Activated CD4-positive, alpha-beta memory T cell treated with anti-CD3 and anti-CD28 coated beads for 36 hours (primary cell): ENCODE data around the gene KCNA10. TPM values are rescaled to one million over a fixed set of nuclear protein-coding genes. Genes with fewer than 3 reads are reported as not detected.

Experiments used
- CTCF ChIA-PET: fragments of 350-600 bp; sonication (Branson Sonifier 250); formaldehyde crosslinking; loops from one replicate; lab custom pipeline; 2021; ENCODE audit warnings: antibody characterized with exemption, inconsistent platforms; lab: Charles Lee
- POLR2A ChIA-PET: fragments of 350-600 bp; sonication (Branson Sonifier 250); formaldehyde crosslinking; loops from one replicate; lab custom pipeline; 2021; ENCODE audit warnings: antibody characterized with exemption; lab: Charles Lee
- DNase-seq: peaks from one replicate; pipeline ENCODE4 v3.0.0-alpha.2; 2020
- H3K27ac Mint-ChIP-seq: one replicate; pipeline ENCODE4 v1.8.0; 2021; ENCODE audit warnings: mixed read lengths
- H3K27me3 Mint-ChIP-seq: one replicate; pipeline ENCODE4 v1.8.0; 2021; ENCODE audit warnings: mixed read lengths
- H3K36me3 Mint-ChIP-seq: one replicate; pipeline ENCODE4 v1.8.0; 2021; ENCODE audit warnings: mixed read lengths
- H3K4me1 Mint-ChIP-seq: one replicate; pipeline ENCODE4 v1.8.0; 2021; ENCODE audit warnings: low read depth, mixed read lengths
- H3K4me3 Mint-ChIP-seq: one replicate; pipeline ENCODE4 v1.8.0; 2021; ENCODE audit warnings: mild to moderate bottlenecking, mixed read lengths
- H3K9me3 Mint-ChIP-seq: one replicate; pipeline ENCODE4 v1.8.0; 2021; ENCODE audit warnings: mixed read lengths
- intact Hi-C: fragments of 100-400 bp; cut with micrococcal nuclease; formaldehyde crosslinking; loops from one replicate; pipeline ENCODE4 v1.15.1; 2023
- total RNA-seq, 2 experiments: library from RNA; stranded (reverse); gene quantifications; one replicate each; pipeline ENCODE4 v1.2.3, GENCODE V29; 2021

The KCNA10 gene
- total RNA-seq, 2 experiments from 2014 or later = not detected

DNA sequence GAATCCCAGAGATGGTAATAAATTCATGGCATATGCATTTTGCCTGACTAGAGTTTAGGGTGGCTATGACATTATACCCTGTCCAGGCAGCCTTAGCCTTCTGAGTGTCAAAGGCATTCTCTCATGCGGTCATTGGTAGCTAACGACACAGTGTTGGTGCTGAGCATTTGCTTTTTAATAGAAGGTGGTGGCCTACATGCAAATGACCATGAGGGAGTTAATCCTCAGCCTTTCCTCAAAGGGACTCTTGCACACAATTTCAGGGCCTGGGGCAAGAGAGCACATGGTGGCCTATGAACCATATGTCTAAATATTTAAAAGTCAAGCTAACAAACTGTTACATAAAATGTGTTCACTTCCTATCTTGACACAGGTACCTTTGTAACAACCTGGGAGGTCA lies 30.9 kb upstream of the KCNA10 start:
- POLR2A ChIA-PET = no interaction called here
- Mint-ChIP-seq H3K27me3 (peaks cover 23% of the 10 kb centered on the region), H3K27ac (no peak overlapping the region), H3K4me1 (no peaks in the 10 kb centered on the region), H3K9me3 (no peaks in the 10 kb centered on the region), H3K36me3 (no peaks in the 10 kb centered on the region), H3K4me3 (no peak overlapping the region)
- intact Hi-C loops = loop anchor here (10.0 kb wide), 1 partner anchor 235 kb away; no protein-coding TSS in a partner anchor
- CTCF ChIA-PET = interaction anchor here (1.2 to 2.3 kb wide), 2 partner anchors 9 to 70 kb away, joined by 3 to 5 read pairs; no protein-coding TSS in a partner anchor
- no peak for DNase-seq

DNA sequence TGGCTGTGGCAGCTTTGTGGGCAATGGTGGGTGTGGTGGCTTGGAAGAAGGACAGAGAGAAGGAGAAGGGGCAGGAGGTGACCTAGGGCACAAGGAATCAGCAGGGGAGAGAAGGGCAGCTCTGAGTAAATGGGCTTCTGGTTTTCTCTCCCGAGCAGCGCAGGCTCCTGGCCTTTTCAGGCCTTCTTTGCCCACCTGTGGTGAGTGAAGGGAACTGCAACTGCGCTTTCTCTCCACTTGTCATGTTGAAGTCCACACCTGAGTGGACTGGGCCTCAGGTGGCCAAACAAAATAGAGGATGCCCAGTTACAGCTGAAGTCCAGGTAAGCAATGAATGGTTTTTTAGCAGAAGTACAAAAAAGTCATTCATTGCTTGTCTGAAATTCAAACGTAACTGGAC lies 29.4 kb upstream of the KCNA10 start:
- Mint-ChIP-seq H3K4me1 (no peaks in the 10 kb centered on the region), H3K36me3 (no peaks in the 10 kb centered on the region), H3K9me3 (no peaks in the 10 kb centered on the region), H3K27me3 (peaks cover 14% of the 10 kb centered on the region), H3K27ac (no peak overlapping the region), H3K4me3 (no peak overlapping the region)
- ChIA-PET POLR2A (no interaction called here), CTCF (interaction anchor here (1.4 to 2.3 kb wide), 2 partner anchors 10 to 71 kb away, joined by 4 to 5 read pairs; no protein-coding TSS in a partner anchor)
- intact Hi-C loops = no loop called here
- no peak for DNase-seq

DNA sequence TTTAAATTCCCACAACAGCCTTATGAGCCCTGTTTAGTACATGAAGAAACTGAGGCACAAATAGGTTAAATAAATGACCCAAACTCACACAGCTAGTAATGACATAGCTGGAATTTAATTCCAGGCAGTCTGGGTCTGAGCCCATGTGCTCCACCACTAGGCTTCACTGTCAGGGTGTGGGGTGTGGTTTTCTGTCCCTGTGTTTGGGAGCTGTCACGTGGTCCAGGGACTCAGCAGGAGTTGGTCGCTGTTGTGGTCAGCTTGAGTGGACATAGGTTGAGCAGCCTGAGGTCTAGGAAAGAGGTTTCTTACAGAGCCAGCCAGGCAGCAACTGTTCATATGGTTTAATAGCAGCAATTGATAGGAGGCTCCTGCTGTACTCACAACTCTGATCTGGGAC lies 28.0 kb upstream of the KCNA10 start:
- no peaks in the 10 kb centered on the region for H3K36me3 Mint-ChIP-seq
- intact Hi-C loops = no loop called here
- no peak overlapping the region for H3K4me3 Mint-ChIP-seq
- ChIA-PET POLR2A (no interaction called here), CTCF (no interaction called here)
- no peaks in the 10 kb centered on the region for H3K9me3 Mint-ChIP-seq
- no peak for DNase-seq
- H3K27ac Mint-ChIP-seq = no peak overlapping the region
- H3K4me1 Mint-ChIP-seq = no peaks in the 10 kb centered on the region
- H3K27me3 Mint-ChIP-seq = peaks cover 7% of the 10 kb centered on the region

DNA sequence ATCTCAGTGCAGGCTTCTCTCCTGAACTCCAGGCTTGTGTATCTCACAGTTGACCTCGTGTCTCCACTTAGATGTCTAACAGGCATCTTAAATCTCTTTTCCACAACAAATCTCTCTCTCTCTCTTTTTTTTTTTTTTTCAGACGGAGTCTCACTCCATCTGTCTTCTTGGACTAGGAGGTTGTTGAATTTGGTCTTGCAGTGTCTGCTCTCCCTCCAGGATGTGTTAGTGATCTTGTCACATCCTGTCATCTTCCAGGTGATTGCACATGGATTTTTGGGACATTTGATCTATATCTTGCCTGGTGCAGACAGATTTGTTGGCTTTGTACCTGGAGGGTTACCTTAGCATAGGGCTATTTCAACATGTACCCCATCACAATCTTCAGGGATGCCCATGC lies 26.5 kb upstream of the KCNA10 start:
- ChIA-PET POLR2A (no interaction called here), CTCF (interaction anchor here (0.6 kb wide), 1 partner anchor 50 kb away, joined by 3 read pairs; no protein-coding TSS in a partner anchor)
- no peaks in the 10 kb centered on the region for H3K9me3 Mint-ChIP-seq
- intact Hi-C loops = no loop called here
- peaks cover 8% of the 10 kb centered on the region for H3K27me3 Mint-ChIP-seq
- no peak overlapping the region for H3K4me3 Mint-ChIP-seq
- no peaks in the 10 kb centered on the region for H3K4me1 Mint-ChIP-seq
- DNase-seq = no peak
- H3K27ac Mint-ChIP-seq = no peak overlapping the region
- H3K36me3 Mint-ChIP-seq = no peaks in the 10 kb centered on the region

DNA sequence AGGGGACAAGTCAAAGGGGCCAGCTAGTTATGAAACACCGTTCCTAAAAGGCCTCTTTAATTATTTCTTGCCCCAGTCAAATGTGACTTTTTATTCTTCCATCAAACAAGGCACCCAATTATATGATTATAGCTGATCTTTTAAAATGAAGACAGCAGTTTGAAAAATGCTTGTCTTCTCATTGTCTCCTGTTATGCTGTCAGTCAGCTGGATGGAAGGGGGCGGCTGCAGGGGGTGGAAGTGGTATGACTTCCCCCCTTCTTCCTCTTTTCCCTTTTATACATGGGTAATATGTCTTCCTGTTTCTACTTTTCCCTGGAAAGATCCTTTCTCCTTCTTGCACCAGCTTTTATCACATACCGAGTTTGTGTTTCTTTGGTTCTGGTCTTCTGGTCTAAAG lies 25.8 kb upstream of the KCNA10 start:
- Mint-ChIP-seq H3K4me1 (no peaks in the 10 kb centered on the region), H3K27ac (no peak overlapping the region), H3K9me3 (no peaks in the 10 kb centered on the region), H3K4me3 (no peak overlapping the region), H3K36me3 (no peaks in the 10 kb centered on the region), H3K27me3 (peaks cover 9% of the 10 kb centered on the region)
- no peak for DNase-seq
- POLR2A ChIA-PET = no interaction called here
- CTCF ChIA-PET = interaction anchor here (0.7 to 0.9 kb wide), 2 partner anchors 48 to 168 kb away, joined by 3 read pairs; no protein-coding TSS in a partner anchor
- intact Hi-C loops = no loop called here

DNA sequence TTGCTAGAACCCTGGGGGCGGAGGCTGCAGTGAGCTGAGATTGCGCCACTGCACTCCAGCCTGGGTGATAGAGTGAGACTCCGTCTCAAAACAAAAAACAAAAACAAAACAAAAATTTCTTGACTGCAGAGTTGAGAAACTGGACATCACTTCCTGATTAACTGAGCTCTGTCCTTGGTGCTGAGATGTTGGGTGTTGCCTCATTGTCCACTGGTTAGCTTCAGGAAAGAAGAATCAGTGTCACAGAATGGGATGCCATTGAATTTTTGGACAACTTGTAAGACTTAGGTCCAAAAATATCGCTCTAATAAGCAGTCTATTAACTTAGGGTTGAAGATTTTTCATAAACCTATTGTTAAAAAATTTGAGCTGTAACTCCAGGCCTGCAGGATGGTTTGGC lies 23.8 kb upstream of the KCNA10 start:
- no peaks in the 10 kb centered on the region for H3K36me3 Mint-ChIP-seq
- no peaks in the 10 kb centered on the region for H3K4me1 Mint-ChIP-seq
- DNase-seq = no peak
- CTCF ChIA-PET = interaction anchor here (1.0 kb wide), 1 partner anchor 13 kb away, joined by 6 read pairs; no protein-coding TSS in a partner anchor
- peaks cover 9% of the 10 kb centered on the region for H3K27me3 Mint-ChIP-seq
- H3K27ac Mint-ChIP-seq = no peak overlapping the region
- H3K4me3 Mint-ChIP-seq = no peak overlapping the region
- POLR2A ChIA-PET = no interaction called here
- H3K9me3 Mint-ChIP-seq = no peaks in the 10 kb centered on the region
- intact Hi-C loops = no loop called here

DNA sequence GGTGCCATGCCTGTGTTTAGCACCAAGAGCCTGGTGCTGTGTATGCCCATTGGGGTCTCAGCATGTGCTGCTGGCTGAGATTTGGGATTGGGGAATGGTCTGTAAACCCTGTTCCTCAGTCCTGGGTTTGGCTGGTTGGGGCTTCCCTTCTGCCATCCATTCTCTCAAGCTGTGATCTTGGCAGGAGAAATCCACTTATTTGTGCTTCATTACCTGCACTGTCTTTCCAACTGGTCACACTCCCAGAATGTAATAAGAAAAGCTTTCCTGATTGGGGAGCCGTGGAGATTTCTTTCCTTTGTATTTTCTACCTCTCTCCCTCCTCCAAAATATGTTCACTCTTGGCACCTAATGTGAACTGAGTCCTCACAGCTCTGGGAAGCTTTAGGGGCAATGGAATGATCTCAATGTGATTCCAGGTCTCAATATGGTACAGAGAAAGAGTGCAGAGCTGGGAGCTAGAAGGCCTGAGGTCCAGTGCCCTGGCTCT lies 23.0 kb upstream of the KCNA10 start:
- Mint-ChIP-seq H3K9me3 (no peaks in the 10 kb centered on the region), H3K27ac (no peak overlapping the region), H3K4me3 (no peak overlapping the region), H3K27me3 (peaks cover 9% of the 10 kb centered on the region), H3K36me3 (no peaks in the 10 kb centered on the region), H3K4me1 (no peaks in the 10 kb centered on the region)
- intact Hi-C loops = no loop called here
- DNase-seq = no peak
- POLR2A ChIA-PET = no interaction called here
- CTCF ChIA-PET = interaction anchor here (1.6 kb wide), 1 partner anchor 46 kb away, joined by 4 read pairs; no protein-coding TSS in a partner anchor

DNA sequence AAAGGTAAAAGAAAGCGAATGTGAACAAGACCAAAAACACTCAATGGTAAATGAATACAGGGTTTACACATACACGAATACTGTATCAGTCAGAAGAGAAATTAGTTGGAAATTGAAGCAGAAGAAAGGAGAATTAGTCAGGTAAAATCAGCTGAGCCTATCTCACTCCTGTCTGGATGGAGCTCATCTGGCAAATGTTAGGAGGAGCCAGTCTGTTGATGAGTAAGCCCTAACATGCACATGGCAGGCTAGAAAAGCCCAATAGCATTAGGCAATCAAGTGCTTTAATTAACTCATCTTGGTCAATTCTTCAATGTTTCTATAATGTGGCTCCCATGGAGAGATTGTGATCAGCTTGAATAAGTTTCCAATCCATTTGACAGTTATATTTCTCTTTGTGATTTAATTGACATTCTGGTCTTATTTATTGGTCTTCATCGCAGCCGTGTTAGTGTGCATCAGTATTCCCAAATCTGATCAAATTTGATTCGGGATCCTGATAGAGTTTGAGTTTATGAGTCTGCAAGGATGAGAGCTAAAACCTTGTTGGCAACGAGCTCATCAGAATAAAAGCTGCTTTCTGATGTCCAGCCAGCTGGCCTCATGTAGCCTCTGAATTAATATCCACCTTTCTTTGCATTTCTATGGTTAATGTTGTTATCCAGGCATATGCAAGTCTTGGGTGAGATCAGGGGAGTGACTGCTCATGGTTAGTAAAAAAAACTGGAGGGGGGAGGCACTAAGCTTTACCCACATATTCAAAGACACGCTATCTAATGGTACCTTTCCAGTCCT lies 22.1 kb upstream of the KCNA10 start:
- no peak for DNase-seq
- H3K9me3 Mint-ChIP-seq = no peaks in the 10 kb centered on the region
- intact Hi-C loops = no loop called here
- H3K4me1 Mint-ChIP-seq = no peaks in the 10 kb centered on the region
- H3K36me3 Mint-ChIP-seq = no peaks in the 10 kb centered on the region
- H3K27ac Mint-ChIP-seq = no peak overlapping the region
- ChIA-PET CTCF (interaction anchor here (0.7 to 1.6 kb wide), 5 partner anchors 17 to 225 kb away, joined by 3 to 4 read pairs (median 3); no protein-coding TSS in a partner anchor), POLR2A (no interaction called here)
- no peak overlapping the region for H3K4me3 Mint-ChIP-seq
- H3K27me3 Mint-ChIP-seq = peaks cover 7% of the 10 kb centered on the region

DNA sequence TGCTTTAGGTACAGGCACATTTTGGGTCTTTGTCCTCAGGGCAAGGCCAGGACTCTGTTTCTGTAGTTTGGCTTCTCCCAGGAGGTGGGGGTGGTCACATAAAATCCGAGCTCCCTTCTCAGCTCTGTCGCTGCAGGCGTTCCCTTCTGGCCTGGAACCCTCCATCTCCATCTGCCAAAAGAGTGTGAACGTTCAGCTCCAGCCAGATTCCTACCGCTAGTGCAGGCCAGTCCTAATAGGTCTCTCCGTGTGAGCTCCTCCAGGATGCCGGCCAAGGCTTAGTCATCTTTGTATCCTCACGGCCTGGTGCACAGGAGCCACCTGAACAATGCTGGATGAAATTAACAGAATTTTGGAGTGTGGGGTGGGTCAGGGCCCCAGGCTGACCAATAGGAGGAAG lies 19.9 kb upstream of the KCNA10 start:
- no peak for DNase-seq
- H3K36me3 Mint-ChIP-seq = no peaks in the 10 kb centered on the region
- no peak overlapping the region for H3K27ac Mint-ChIP-seq
- intact Hi-C loops = no loop called here
- ChIA-PET CTCF (no interaction called here), POLR2A (no interaction called here)
- no peaks in the 10 kb centered on the region for H3K4me1 Mint-ChIP-seq
- H3K27me3 Mint-ChIP-seq = peaks cover 6% of the 10 kb centered on the region
- no peaks in the 10 kb centered on the region for H3K9me3 Mint-ChIP-seq
- H3K4me3 Mint-ChIP-seq = no peak overlapping the region

DNA sequence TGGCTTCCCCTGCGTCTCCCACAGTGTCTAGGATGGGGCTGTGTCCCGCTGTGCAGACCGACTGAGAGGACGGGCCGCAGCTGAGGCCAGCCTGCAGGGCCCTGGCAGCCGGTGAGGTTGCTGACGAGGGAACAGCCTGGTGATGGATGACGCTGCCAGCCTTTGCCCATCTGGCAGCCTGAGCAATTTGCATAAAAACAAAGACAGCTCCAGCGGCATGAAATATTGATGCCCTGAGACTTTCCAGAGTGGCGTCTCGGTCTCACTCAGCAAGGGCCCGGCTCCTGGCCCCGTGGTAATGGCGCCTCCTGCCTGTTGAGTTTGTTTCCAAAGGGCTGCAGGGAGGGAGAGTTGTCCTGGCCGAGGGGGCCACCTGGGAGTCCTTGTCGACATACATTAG lies 19.1 kb upstream of the KCNA10 start:
- no peak for DNase-seq
- intact Hi-C loops = no loop called here
- no peaks in the 10 kb centered on the region for H3K36me3 Mint-ChIP-seq
- no peaks in the 10 kb centered on the region for H3K9me3 Mint-ChIP-seq
- peaks cover 6% of the 10 kb centered on the region for H3K27me3 Mint-ChIP-seq
- ChIA-PET POLR2A (no interaction called here), CTCF (no interaction called here)
- H3K4me3 Mint-ChIP-seq = no peak overlapping the region
- H3K4me1 Mint-ChIP-seq = no peaks in the 10 kb centered on the region
- H3K27ac Mint-ChIP-seq = no peak overlapping the region

DNA sequence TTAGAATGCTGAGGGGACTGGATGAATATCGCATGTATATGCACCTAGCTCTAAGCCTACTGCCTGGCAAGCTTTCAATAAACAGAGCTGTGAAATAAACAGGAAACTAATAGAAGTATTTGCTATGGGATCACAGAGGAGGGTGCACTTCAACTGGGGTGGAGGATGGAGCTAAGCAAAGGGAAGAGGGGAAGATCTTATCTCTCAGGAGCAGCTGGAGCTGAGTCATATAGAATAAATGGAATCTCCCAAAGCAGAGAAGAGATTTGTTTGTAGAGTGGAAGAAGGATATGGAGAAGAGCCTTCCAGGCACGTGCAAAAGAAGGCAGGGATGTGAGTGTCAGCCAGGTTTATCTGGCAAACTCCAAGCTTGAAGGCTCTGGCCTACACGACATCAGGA lies 17.0 kb upstream of the KCNA10 start:
- CTCF ChIA-PET = interaction anchor here (0.8 to 2.6 kb wide), 7 partner anchors 11 to 245 kb away, joined by 3 to 8 read pairs (median 3); no protein-coding TSS in a partner anchor
- no peak for DNase-seq
- no peak overlapping the region for H3K4me3 Mint-ChIP-seq
- POLR2A ChIA-PET = no interaction called here
- no peaks in the 10 kb centered on the region for H3K9me3 Mint-ChIP-seq
- no peak overlapping the region for H3K27ac Mint-ChIP-seq
- intact Hi-C loops = no loop called here
- H3K27me3 Mint-ChIP-seq = peaks cover 4% of the 10 kb centered on the region
- H3K36me3 Mint-ChIP-seq = no peaks in the 10 kb centered on the region
- H3K4me1 Mint-ChIP-seq = no peaks in the 10 kb centered on the region

DNA sequence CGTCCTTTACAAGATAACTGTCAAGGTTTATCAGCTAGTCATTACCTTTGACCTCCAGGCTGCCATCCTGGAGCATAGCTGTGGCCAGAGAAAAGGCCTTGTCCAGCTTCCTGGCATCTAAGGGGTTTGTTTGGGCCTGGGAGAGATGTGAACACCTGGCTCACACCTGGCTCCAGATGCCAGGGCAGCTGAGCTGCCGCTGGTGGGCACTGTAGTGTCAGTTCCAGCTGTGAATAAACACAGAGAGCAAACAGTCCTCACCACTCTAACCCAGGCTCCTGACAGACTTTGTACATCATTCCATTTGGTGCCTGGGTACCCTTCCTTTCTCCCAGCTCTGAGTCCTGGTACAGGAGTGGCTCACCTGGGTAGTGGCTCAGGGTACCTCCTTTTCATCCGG lies 14.3 kb upstream of the KCNA10 start:
- no peak overlapping the region for H3K4me3 Mint-ChIP-seq
- H3K27me3 Mint-ChIP-seq = peaks cover 2% of the 10 kb centered on the region
- ChIA-PET CTCF (interaction anchor here (1.1 to 2.6 kb wide), 4 partner anchors 23 to 249 kb away, joined by 3 to 8 read pairs (median 8); no protein-coding TSS in a partner anchor), POLR2A (no interaction called here)
- H3K27ac Mint-ChIP-seq = no peak overlapping the region
- H3K4me1 Mint-ChIP-seq = no peaks in the 10 kb centered on the region
- H3K9me3 Mint-ChIP-seq = no peaks in the 10 kb centered on the region
- intact Hi-C loops = no loop called here
- no peak for DNase-seq
- H3K36me3 Mint-ChIP-seq = no peaks in the 10 kb centered on the region
